HG03139 (cell line): Measurements from ENCODE around the gene CAMTA1.

Experiments
- ATAC-seq: cut with Tn5 transposase; IDR thresholded peaks from one replicate; pipeline ENCODE4 v1.9.1; 2021; ENCODE audit not compliant: unreplicated experiment

The CAMTA1 gene

GRCh38 chr1:7247791-7248548, 462.7 kb downstream of the CAMTA1 start:
- no peak for ATAC-seq

DNA sequence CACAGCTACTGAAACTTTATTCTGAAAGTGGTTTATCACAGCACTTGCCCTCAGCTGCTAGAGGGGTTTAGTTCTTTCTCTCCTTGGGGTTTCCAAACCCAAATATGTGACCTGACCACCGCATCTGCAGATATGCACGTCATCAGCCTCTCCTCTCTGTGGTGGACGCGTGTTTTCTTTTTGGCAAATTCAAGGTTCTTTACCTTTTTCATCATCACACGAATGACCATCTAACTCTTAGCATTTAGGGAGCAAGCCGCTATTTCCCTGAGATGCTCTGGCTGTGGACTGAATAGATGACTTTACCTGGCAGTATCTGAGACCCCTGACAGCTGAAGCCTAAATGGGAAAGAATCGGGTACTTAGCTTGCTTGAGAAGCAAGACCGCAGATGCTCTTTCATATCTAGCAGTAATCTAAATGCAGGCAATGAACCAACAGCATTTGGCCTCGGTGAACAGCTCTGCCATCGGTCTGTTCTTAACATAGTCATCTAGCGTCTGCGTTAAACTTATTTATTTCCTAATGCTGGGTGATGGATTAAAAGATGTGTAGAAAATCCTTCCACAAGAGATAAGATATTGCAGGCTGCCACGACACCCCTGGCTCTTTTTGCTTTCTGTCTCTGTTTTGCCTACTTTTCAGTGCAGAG, 463.4 kb downstream of the CAMTA1 start:
- ATAC-seq: no peak

DNA sequence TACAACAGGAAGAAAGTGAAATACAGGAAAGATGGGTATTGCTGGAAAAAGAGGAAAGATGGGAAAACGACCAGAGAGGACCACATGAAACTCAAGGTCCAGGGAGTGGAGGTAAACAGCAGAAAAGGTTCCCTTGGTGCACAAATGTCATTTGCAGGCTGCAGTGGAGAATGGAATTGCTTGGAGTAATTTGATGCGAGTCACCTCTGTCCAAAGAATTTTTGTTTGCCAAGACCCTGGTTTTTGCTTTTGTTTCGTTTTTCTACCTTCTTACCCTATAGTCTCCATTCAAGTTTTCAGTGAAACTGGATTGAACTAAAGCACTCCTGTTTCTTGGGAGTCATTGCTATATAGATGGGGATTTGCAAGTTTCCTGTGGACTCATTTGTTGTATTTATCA, 464.3 kb downstream of the CAMTA1 start:
- ATAC-seq: no peak

- no peak for ATAC-seq
These were observed 464.9 kb downstream of the CAMTA1 start for GRCh38 chr1:7250176-7250575.

DNA sequence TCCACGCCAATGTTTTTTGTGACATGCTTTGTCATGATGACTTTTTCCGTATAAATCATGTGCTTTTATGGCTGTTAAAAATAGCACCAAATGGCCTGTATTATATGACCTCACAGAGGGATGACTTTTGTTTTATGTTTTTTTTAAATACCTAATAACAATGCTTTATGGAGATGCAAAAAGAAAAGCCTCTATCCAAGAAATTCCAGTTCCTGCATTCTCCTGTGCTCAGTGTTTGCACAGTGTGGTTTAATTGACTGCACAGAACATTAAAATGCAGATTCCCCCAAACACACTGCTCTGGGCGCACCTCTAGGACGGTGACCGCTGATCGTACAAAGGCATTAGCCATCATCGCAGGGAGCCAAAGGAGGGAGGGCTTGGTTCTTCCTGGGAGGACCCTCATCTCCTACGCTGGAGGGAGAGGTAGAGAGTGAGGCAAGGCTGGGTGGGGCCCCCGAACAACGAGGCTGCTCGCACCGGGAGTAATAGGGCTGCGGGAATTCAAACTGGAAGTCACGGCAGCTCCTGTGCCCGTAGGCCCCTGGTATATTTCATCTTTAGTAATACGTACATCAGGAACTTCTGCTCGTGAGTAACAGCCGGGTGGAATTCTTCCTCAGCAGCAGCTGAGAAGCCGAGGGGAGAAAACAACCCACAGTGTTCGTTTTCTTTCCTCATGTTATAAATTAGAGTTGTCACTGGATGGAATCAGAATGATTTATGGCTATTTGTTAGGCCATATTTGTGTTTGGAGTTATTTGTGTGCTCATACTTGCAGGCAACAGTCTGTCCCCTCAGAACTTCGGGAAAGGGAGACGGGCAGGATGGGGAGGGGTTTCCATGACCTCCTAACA, 465.6 kb downstream of the CAMTA1 start:
- ATAC-seq: no peak

GRCh38 chr1:7251454-7251800, 466.2 kb downstream of the CAMTA1 start:
- no peak for ATAC-seq

DNA sequence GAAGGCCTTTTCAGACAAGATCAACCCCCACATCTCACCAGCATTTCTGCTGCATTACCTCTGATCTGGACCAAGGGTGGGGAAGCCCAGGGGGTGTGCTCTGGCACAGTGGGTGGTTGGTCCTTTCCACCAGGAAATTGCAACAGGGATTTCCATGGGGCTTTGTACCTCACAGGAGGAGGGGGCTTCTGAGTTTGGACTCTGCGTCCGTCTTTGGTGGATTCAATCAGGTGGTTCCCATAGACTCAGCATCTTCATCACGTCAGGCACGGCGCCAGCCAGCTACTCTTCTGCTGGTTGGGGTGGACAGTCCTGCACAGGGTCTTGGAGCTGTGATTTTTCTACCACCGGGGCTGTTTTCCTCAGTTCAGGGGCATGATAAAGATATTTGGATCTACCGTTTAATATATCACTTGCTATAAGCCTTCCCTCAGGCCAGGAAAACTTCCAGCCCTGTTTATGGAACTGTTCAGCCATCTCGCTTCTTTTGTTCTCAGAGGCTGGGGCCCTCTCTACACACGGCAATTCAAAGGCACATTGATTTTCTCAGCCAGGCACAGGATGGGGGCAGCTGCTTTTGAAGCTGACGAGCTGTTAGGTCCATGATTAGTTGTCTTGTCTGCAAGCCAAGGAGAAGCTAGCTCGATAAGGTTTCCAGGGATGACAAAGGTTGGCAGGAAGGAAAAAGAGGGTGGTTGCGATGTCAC, 467.3 kb downstream of the CAMTA1 start:
- no peak for ATAC-seq

GRCh38 chr1:7253118-7253480, 467.8 kb downstream of the CAMTA1 start:
- no peak for ATAC-seq

DNA sequence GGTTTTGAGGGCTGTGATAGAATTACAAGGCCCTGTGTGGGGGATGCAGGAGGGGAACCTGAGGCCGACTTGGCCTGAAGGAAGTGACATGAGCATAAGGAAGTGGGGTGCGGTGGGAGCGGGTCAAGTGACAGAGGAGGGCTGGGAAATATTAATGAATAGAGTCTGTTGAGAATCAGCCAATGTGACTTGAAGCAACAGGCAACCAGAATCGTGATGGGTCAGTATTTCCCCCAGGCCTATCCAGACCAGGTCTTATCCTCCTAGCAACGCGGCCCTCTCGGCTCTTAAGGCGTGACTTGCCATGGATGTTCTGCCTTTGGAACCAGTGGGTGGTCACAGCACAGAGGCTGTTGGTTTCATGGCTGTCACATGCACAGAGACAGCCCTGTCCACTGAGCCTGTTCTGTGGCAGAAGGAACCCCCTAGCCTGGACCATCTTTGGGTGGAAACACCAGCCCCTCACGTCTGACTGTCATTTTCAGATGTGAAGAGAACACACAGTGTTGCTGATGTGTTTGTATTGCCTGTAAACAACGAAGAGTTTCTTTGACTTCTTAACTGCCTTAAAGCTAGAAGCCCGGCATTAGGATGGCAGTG, 468.8 kb downstream of the CAMTA1 start:
- no peak for ATAC-seq

DNA sequence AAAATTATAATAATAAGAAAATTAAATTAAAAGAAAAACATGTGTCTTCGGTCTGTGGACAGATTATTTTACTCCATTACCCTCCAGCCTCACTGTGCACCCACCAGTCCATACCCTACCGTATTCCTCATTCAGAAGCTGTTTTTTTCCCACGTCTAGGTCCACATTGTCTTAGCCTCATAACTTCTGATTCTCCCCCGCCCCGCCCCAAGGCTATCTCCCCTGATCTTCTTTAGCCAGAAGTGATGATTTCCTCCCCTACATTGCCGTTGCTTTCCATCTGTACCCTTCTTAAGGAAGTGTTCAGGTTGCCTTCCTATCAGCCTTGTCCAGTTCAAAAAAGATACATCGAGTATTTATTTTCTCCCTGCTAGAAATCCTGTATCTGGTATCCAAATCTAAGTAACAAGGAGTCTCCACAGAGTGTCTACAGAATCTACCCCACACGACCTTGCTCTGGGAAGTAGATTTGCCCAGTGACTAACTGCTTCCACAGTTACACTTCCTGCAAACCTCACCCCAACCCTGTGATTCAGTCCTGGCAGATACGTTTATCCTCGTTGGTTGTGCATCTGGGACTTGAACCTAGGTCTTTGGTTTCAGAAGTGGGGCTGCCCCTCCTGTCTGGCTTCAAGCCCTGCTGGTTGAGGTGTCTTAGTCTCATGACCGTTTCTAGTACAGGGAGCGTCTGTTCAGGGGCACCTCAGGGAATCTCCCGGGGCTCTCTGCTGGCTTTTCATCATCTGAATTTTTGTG, 470.2 kb downstream of the CAMTA1 start:
- ATAC-seq: no peak

DNA sequence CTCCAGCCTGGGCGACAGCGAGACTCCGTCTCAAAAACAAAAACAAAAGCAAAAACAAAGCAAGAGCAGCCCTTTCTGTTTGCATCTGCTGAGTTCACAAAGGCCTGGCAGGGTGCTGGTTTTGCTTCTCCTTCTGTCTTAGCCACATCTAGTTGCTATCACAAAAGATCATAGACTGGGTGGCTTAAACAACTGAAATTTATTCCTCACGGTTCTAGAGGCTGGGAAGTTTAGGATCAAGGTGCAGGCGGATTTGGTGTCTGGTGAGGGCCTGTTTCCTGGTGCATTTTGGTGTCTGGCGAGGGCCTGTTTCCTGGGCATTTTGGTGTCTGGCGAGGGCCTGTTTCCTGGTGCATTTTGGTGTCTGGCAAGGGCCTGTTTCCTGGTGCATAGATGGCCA, 471.3 kb downstream of the CAMTA1 start:
- ATAC-seq: no peak

- no peak for ATAC-seq
These were observed 472.0 kb downstream of the CAMTA1 start for GRCh38 chr1:7257225-7257624.

DNA sequence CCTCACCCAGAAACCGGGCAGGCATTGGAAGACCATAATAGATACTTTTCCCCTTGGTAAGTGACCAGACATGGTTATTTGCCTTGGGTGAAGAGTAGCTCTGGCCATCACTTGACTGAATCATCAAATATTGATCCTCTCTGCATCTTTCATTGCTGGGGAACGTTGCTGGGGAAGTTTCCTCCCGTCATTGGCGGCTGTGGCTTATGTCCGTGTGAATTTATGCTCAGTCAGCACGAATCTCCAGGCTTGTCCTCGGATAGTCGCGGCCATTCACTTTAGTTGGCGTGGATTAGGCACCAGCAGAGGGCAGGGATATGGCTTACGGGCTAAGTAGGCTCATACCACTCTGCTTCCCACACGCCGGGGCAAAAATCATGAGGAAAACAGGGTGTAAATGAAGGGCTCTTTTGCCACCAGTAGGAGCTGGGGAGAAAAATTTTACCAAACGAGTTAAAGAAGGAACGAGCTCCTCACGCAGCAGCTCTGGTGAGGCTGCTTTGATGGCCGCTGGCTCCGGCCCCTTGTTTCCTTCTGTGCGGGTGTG, 473.4 kb downstream of the CAMTA1 start:
- no peak for ATAC-seq

DNA sequence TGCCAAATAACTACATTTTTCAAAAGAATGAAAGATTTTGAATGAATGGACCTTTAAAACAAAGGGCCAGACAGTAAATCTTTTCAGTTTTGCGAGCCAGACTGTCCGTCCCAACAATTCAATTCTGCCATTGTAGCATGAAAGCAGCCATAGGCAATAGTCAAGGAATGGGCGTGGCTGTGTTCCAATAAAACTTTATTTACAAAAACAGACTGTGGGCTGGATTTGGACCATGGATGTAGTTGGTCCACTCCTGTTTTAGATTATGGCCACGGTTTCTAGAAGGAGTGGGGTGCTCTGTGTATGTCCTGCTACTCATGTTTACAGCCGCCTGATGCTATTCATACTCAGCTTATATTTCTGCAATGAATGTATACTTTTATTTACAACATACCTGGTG, 474.7 kb downstream of the CAMTA1 start:
- no peak for ATAC-seq

DNA sequence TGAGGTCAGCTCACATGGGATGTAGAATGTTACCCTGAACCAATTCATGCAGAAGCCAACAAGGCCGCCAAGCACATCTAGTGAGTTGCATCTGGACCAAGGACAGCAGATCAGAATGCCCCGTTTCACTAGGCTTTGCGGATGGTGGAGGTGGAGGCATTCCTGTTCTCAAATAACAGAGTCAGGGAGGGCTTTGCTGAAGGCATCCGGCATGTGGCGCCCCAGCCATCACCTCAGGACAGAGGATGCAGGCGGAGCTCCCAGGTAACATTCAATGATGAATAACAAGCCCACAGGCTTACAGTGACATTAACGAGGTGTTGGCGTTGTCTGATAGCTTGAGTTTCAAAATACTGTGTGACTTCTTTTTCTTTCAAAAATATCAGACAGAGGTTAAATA, 476.2 kb downstream of the CAMTA1 start:
- ATAC-seq: no peak

DNA sequence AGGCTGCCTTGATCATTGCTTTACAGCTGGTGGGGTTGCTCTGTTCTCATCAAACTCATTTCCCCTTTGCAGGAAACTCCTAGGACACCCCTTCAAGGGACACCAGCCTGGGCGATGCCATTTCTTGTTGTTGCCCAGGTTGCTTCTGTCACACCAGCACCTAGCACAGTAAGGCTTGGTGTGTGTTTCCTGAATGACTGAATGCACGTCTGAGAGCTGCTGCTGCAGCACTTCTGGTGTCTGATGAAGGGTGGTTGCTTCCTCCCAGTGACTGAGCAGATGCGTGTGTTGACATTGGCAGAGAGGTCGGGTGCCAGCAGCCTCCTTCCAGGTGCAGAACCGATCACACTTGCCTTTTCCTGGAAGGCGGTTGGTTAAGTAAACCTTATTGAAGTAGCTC, 477.4 kb downstream of the CAMTA1 start:
- no peak for ATAC-seq

DNA sequence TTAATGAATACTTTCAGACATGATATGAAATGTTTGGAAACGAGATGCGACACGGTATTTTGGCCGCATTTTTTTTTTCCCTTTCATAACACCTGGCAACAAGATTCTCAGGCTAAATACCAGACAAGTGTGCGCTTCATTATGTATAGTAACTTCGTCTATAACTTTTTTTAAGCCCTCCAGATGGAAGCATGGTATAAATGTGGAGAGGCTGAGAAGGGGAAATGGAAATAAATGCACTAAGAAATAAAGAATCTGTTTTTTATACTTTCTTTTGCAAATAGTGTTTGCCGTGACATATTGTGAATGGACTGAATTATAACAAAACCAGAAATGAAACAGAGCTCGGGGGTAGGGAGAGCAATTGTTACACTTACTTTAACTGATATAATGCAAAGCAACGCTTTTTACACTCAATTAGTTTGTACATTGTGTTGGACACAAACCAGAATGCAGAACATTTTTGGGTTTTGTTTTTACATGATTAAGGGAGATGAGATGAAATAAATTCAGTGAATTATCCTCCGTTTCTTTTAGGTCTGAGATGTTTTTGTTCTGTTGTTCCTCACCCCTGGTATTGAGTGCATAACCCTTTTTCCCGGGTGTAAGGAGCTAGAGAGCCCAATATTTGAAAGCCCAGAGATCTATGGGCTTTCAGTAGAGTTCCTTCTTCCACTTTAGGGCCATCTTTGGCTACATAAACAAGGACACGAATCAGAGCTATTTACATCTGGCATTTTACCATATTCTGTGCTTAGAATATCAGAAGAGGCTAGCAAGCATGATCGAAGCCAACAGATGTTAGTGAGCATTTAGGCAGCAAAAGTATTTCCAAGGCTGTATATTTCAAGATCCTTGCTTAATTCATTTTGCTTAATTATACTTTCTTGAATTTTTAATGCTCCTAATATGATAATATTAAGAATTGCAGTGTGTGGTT, 478.0 kb downstream of the CAMTA1 start:
- ATAC-seq: no peak

GRCh38 chr1:7264101-7264500, 478.8 kb downstream of the CAMTA1 start:
- ATAC-seq: no peak
